Thoracic aorta (tissue), 2 donors: ENCODE measurements around the gene COMT. TPM values are rescaled to one million over a fixed set of nuclear protein-coding genes. Genes with fewer than 3 reads are reported as not detected.
"Not testable (repeated sequence)": the region's sequence is repeated elsewhere in the genome, so short reads cannot be mapped to it uniquely, and the experiment has no call there.

Experiments
- ATAC-seq: fragments of 150-250 bp; one replicate; pipeline ENCODE4 v1.8.0; 2017; ENCODE audit warnings: low read depth; ENCODE audit not compliant: insufficient number of reproducible peaks, low FRiP score
- DNase-seq: peaks from one replicate; pipeline ENCODE4 v3.0.0-alpha.2; 2020; ENCODE audit warnings: low spot score
- H3K27ac ChIP-seq, 2 donors: fragments of 200-600 bp; sonication (generic); 1 replicate in 1 of 2; 2 replicates in 1 of 2; pipeline ENCODE4 v1.5.1; 2016; ENCODE audit warnings: mild to moderate bottlenecking in 2 of 2, moderate library complexity in 2 of 2
- H3K27me3 ChIP-seq: fragments of 200-600 bp; sonication (generic); replicated peaks from 2 replicates; pipeline ENCODE4 v1.6.0; 2016; ENCODE audit warnings: mild to moderate bottlenecking; ENCODE audit not compliant: insufficient read depth
- H3K36me3 ChIP-seq: fragments of 200-600 bp; sonication (generic); one replicate; pipeline ENCODE4 v1.5.1; 2016
- H3K4me1 ChIP-seq, 2 donors: fragments of 200-600 bp; sonication (generic); 1 replicate in 1 of 2; 2 replicates in 1 of 2; pipeline versions ENCODE4 v1.5.1 to v1.6.0; 2016; ENCODE audit warnings: low read depth in 2 of 2, mild to moderate bottlenecking in 1 of 2; ENCODE audit not compliant: control insufficient read depth in 1 of 2
- H3K4me3 ChIP-seq: fragments of 200-600 bp; sonication (generic); 2 replicates; pipeline ENCODE4 v1.5.1; 2016; ENCODE audit warnings: mild to moderate bottlenecking
- H3K9me3 ChIP-seq: fragments of 200-600 bp; sonication (generic); 2 replicates; pipeline ENCODE4 v1.5.1; 2016
- total RNA-seq, 2 donors: library from RNA; depleted of rRNA; stranded (reverse); fragments of >200 nt; gene quantifications; one replicate each; pipeline versions ENCODE4 v1.1.0 to v1.2.3, GENCODE V29; 2016
- TF ChIP-seq, protein P1 (sequence below): fragments of 200-600 bp; sonication (generic); IDR thresholded peaks from one replicate; pipeline ENCODE4 v1.5.1; 2019; ENCODE audit warnings: antibody characterized with exemption

COMT gene
- total RNA-seq, 2 donors from 2014 or later = 230 to 300 TPM

DNA sequence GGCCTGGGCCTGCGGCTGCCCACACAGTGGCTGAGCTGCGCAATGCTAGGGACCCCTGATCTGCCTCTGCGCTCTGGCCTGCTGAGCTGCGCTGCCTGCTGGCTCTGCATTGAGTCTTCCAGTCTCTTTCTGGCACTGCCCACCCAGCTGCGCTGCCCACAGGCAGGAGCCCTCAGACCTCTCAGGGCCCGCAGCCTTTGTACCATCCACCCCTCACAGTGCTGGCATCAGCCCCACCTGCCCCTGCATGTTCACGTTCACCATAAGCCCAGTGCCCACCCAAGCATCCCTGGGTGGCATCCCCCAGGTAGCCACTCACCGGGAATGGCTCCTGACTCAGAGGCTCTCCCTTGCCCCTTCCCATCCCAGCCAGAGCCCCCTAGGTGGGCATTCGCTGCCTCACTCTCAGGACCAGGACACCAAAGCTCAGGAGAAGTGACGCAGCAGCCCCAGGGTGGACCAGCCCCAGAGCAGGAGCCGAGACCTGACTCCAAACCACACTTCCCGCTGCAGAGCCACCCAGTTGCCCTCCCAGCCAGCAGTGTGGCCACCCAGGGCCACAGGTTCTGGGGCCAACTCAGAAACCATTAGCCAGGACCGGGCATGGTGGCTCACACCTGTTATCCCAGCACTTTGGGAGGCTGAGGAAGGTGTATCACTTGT lies 21.7 kb upstream of the COMT start:
- no peak overlapping the region for H3K27ac ChIP-seq
- TF ChIP-seq, protein P1, sequence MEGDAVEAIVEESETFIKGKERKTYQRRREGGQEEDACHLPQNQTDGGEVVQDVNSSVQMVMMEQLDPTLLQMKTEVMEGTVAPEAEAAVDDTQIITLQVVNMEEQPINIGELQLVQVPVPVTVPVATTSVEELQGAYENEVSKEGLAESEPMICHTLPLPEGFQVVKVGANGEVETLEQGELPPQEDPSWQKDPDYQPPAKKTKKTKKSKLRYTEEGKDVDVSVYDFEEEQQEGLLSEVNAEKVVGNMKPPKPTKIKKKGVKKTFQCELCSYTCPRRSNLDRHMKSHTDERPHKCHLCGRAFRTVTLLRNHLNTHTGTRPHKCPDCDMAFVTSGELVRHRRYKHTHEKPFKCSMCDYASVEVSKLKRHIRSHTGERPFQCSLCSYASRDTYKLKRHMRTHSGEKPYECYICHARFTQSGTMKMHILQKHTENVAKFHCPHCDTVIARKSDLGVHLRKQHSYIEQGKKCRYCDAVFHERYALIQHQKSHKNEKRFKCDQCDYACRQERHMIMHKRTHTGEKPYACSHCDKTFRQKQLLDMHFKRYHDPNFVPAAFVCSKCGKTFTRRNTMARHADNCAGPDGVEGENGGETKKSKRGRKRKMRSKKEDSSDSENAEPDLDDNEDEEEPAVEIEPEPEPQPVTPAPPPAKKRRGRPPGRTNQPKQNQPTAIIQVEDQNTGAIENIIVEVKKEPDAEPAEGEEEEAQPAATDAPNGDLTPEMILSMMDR = no peak

DNA sequence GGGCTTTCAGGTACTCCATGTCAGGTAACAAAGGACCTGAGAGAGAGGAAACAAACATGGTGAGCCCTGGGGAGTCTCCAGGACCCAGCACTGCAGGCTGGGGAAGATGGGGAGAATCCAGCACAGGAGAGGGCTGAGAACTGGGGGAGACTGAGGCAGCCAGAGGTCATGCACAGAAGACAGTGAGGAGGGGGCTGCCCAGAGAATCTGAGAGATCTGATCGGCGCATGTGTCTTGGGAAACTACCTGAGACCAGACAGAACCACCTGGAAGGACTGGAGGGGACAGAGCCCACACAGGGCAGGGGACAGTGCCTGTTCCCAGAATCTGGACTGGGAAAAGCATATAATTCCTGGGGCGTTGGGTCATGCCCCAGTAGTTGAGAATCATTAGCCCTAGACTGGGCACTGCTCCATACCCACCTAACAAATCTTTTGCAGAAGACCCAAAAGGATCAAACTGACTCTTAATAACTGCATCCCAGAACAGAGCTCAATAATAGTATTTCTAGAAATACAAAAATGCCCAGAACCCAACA lies 20.0 kb upstream of the COMT start:
- TF ChIP-seq, protein P1 = no peak
- no peaks in the 10 kb centered on the region for H3K9me3 ChIP-seq
- no peak overlapping the region for H3K27ac ChIP-seq
- H3K36me3 ChIP-seq = peaks cover 10% of the 10 kb centered on the region
- H3K4me1 ChIP-seq = no peaks in the 10 kb centered on the region
- no peaks in the 10 kb centered on the region for H3K27me3 ChIP-seq
- DNase-seq = no peak
- no peak overlapping the region for H3K4me3 ChIP-seq
- ATAC-seq = no peak

More for the DNA sequence above, 21.7 kb upstream of the COMT start:
- no peak for ATAC-seq
- no peaks in the 10 kb centered on the region for H3K4me1 ChIP-seq
- no peak overlapping the region for H3K4me3 ChIP-seq
- no peaks in the 10 kb centered on the region for H3K9me3 ChIP-seq
- no peaks in the 10 kb centered on the region for H3K27me3 ChIP-seq
- H3K36me3 ChIP-seq = peaks cover 24% of the 10 kb centered on the region
- no peak for DNase-seq

DNA sequence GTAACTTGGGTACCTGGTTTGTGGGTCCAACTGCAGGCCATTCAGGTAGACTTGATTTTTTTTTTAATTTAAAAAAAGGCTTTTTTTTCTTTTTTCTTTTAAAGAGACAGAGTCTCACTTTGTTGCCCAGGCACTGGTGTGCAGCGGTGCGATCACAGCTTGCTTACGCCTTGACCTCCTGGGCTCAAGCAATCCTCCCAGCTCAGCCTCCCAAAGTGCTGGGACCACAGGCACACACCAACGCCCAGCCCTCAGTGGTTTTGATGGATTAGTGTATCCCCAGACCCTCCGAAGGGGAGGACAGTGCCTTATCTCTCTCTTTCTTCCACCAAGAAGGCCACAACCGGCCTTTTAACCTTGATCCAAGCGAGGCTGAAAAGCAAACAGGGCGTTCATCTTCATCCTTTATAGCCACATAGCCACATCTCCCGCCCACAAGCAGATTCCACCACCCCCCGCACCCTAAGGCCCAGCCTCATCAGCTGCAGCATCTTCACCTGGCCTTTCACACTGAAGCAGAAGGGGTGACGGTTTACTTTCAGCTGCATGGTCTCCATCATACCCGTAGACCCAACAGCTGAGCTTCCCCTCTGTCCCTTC lies 17.6 kb upstream of the COMT start:
- no peak overlapping the region for H3K4me3 ChIP-seq
- no peak for DNase-seq
- no peak overlapping the region for H3K27ac ChIP-seq
- no peak for ATAC-seq
- no peaks in the 10 kb centered on the region for H3K4me1 ChIP-seq
- no peaks in the 10 kb centered on the region for H3K27me3 ChIP-seq
- TF ChIP-seq, protein P1 = no peak
- H3K9me3 ChIP-seq = no peaks in the 10 kb centered on the region
- no peaks in the 10 kb centered on the region for H3K36me3 ChIP-seq

DNA sequence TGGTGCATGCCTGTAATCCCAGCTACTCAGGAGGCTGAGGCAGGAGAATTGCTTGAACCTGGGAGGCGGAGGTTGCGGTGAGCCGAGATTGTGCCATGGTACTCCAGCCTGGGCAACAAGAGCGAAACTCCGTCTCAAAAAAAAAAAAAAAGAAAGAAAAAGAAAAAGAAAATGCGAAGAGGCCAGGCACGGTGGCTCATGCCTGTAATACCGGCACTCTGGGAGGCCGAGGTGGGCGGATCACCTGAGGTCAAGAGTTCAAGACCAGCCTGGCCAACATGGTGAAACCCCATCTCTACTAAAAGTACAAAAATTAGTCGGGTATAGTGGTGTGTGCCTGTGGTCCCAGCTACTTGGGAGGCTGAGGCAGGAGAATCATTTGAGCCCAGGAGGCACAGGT lies 15.5 kb upstream of the COMT start:
- DNase-seq, H3K9me3 ChIP-seq, H3K4me1 ChIP-seq, H3K4me3 ChIP-seq, H3K27me3 ChIP-seq, ATAC-seq, H3K27ac ChIP-seq, H3K36me3 ChIP-seq: not testable (repeated sequence)

DNA sequence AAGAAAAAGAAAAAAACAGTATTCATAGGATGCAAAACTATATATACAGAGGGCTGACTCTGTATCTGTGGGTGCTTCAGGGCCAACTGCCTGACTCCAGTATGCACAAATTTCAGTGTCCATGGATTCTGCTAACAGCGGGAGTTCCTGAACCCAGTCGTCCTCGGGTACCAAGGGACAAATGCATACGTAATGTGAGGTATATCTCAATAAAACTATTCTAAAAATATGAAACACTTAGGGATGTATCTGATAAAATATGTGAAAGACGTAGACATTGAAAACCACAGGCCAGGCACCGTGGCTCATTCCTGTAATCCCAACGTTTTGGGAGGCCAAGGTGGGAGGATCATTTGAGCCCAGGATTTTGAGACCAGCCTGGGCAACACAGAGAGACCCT lies 13.9 kb upstream of the COMT start:
- no peaks in the 10 kb centered on the region for H3K36me3 ChIP-seq
- no peak overlapping the region for H3K4me3 ChIP-seq
- H3K27ac ChIP-seq = no peak overlapping the region
- DNase-seq = no peak
- TF ChIP-seq, protein P1 = no peak
- H3K4me1 ChIP-seq = no peaks in the 10 kb centered on the region
- no peak for ATAC-seq
- no peaks in the 10 kb centered on the region for H3K27me3 ChIP-seq
- no peaks in the 10 kb centered on the region for H3K9me3 ChIP-seq
